Upper lobe of left lung (tissue), 4 donors: ENCODE measurements around the gene TM4SF4.

ENCODE experiments used
- EP300 ChIP-seq, 4 donors: sonication (generic); formaldehyde crosslinking; IDR thresholded peaks; one replicate each; pipeline ENCODE4 v1.5.1; 2017; ENCODE audit warnings: antibody characterized with exemption in 4 of 4, control low read depth in 2 of 4
- POLR2AphosphoS5 ChIP-seq, 2 donors: sonication (generic); formaldehyde crosslinking; IDR thresholded peaks; one replicate each; pipeline ENCODE4 v1.5.1; 2017; ENCODE audit warnings: antibody characterized with exemption in 2 of 2
- TF ChIP-seq, protein P1 (sequence below), 6 experiments: fragments of 450-650 bp in 4 of 6; fragments of 200-600 bp in 2 of 6; sonication (generic) in 2 of 6; IDR thresholded peaks; one replicate each; pipeline ENCODE4 v1.5.1; 2016 to 2019; ENCODE audit warnings: antibody characterized with exemption in 6 of 6

DNA sequence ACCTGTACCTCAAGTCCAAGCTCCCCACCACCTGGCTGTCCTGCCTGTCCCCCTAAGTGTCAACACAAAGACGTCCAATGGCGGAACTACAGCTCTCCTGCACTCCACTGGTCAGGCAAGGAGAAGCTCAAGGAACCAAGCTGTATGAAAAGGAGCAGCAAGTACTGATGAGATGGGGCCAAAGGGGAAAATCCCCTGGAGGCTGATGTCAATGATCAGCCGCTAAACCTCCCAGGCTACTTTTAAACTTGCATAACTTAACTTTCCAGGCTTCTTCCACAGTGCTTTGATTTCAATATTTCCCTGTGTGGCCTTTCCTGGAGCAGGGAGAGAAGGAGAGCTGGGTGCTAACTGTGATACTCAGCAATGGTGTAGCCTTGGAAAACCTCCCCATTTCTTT lies 35.0 kb downstream of the TM4SF4 start:
- TF ChIP-seq POLR2AphosphoS5 (IDR thresholded peaks at IDR 0.05) (no peak), EP300 (IDR thresholded peaks at IDR 0.05) (no peak)
- TF ChIP-seq, protein P1, sequence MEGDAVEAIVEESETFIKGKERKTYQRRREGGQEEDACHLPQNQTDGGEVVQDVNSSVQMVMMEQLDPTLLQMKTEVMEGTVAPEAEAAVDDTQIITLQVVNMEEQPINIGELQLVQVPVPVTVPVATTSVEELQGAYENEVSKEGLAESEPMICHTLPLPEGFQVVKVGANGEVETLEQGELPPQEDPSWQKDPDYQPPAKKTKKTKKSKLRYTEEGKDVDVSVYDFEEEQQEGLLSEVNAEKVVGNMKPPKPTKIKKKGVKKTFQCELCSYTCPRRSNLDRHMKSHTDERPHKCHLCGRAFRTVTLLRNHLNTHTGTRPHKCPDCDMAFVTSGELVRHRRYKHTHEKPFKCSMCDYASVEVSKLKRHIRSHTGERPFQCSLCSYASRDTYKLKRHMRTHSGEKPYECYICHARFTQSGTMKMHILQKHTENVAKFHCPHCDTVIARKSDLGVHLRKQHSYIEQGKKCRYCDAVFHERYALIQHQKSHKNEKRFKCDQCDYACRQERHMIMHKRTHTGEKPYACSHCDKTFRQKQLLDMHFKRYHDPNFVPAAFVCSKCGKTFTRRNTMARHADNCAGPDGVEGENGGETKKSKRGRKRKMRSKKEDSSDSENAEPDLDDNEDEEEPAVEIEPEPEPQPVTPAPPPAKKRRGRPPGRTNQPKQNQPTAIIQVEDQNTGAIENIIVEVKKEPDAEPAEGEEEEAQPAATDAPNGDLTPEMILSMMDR (IDR thresholded peaks at IDR 0.05) = no peak
